ENCODE data around the gene MCU.
"Not testable (repeated sequence)": the region's sequence is repeated elsewhere in the genome, so short reads cannot be mapped to it uniquely, and the experiment has no call there.

The MCU gene

DNA sequence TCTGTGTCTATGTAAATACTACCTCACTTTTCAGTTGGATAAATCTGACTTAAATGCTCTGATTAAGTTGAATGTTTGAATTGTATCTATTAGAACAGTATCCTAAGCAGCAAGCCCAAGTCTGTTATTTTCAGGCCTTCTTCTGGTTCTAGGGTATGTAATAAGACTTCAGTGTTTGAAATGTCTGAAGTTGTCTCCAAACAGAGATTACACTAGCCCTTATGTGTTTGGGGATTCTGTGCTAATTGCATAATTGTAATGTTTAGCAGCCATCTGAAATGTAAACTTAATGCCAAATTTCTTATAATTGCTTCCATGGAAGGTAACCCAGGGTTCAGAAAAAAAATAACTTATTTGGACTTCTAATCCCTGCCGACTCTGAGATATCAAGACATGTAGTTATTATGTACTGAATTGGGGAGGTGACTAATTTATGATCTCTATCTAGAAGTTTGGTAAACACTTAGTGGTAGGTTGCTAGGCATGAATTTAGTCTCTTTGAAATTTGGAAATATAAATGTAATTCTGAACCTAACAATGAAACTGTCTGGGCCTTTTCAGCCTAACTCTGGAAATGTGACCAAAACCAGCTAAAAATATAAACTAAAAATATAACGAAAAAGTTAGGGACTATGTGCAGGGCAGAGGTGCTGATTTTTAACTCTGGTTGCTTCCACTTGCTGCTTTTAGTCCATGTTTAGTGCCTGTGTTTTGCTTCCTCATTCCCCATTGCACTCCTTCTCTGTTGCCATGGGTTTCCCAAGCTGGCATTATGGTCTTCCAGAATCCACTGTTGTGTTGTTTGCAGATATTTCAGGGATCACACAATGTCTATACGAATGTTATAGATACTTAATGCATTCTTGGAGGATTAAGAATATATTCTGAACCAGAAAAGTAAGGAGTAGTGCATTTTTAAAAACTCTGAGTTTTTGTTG lies 54.8 kb downstream of the MCU start:
- DNase-seq (ENCODE audit: insufficient read length, low spot score) (no peak), FAIRE-seq (peak; percentile 66)
- TF ChIP-seq POLR2A (IDR thresholded peaks at IDR 0.05; ENCODE audit: low read depth, low read length): no peak

DNA sequence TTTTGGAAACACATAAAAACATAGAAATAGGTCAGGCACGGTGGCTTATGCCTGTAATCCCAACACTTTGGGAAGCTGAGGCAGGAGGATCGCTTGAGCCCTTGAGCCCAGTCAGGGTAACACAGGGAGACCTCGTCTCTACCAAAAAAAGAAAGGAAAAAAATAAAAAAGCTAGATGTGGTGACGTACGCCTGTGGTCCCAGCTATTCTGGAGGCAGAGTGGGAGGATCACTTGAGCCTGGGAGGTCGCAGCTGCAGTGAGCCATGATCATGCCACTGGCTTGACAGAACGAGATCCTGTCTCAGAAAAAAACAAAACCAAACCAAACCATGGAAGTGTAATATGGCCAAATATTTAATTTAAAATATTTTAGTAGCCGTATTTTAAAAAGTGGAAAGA lies 55.6 kb downstream of the MCU start:
- no peak for DNase-seq (ENCODE audit: insufficient read length, low spot score)
- no peak for TF ChIP-seq POLR2A (IDR thresholded peaks at IDR 0.05; ENCODE audit: low read depth, low read length)
- no peak for FAIRE-seq

GRCh38 chr10:72753760-72754231 lies 61.9 kb downstream of the MCU start:
- DNase-seq (ENCODE audit: insufficient read length, low spot score) (no peak), FAIRE-seq (no peak)
- TF ChIP-seq POLR2A (IDR thresholded peaks at IDR 0.05; ENCODE audit: low read depth, low read length): no peak

DNA sequence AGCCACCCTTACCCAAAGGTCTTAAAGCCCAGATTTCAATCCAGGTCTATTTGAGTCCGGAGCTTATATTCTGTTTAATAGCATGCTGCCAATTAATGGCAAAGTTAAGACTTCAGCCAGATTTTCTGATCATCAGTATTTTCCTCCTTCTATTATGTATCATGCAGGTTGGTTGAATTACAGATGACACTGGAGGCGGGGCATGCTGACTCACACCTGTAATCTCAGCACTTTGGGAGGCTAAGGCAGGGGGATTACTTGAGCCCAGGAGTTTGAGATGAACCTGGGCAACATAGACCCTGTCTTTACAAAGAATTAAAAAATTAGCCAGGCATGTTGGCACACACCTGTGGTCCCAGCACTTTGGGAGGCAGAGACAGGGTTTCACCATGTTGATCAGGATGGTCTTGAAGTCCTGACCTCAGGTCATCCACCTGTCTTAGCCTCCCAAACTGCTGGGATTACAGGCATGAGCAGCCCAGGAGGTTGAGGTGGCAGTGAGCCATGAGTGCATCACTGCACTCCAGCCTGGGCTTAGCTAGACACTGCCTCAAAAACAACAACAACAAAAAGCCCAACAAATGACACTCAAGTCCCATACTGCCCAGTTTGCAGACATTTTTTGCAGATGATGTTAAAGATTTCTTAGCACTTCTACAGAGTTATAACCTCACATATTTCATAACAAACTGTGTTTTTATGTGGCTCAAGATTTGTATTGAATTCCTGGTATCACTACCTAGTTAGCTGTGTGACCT lies 62.5 kb downstream of the MCU start:
- DNase-seq (ENCODE audit: insufficient read length, low spot score) (no peak), FAIRE-seq (peak; percentile 82)
- TF ChIP-seq POLR2A (IDR thresholded peaks at IDR 0.05; ENCODE audit: low read depth, low read length): no peak

DNA sequence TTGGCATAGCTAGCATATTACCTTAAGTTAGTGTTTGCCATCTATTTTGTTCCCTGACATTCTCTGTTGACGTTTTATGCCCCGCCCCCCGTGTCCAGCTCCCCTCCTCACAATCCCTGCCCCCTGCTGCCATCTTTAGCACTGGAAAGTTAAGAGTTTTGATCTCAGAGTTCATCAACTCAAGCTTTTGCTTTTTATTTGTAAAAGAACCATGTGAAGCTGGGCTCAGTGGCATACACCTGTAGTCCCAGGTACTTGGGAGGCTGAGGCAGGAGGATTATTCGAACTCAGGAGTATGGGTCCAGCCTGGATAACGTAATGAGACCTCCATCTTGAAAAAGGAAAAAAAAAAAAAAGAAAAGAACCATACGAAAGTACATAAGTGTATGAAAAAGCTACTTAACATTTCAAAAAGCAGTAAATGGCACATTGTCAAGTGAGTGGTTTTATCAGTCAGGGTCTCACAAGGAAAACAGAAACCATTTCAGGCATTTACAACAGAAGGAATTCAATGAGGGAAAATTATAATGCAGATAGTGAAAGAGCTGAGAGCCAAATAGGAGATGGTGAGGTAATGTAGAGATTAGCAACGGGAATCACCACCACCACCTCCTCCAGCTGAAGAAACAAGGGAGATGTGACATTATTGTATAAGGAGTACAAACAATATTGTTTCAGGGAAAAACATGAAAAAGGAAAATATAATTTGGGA lies 64.9 kb downstream of the MCU start:
- FAIRE-seq: no peak
- no peak for TF ChIP-seq POLR2A (IDR thresholded peaks at IDR 0.05; ENCODE audit: low read depth, low read length)
- no peak for DNase-seq (ENCODE audit: insufficient read length, low spot score)

GRCh38 chr10:72757732-72758131 lies 65.8 kb downstream of the MCU start:
- DNase-seq (ENCODE audit: insufficient read length, low spot score) (no peak), FAIRE-seq (no peak)
- no peak for TF ChIP-seq POLR2A (IDR thresholded peaks at IDR 0.05; ENCODE audit: low read depth, low read length)

DNA sequence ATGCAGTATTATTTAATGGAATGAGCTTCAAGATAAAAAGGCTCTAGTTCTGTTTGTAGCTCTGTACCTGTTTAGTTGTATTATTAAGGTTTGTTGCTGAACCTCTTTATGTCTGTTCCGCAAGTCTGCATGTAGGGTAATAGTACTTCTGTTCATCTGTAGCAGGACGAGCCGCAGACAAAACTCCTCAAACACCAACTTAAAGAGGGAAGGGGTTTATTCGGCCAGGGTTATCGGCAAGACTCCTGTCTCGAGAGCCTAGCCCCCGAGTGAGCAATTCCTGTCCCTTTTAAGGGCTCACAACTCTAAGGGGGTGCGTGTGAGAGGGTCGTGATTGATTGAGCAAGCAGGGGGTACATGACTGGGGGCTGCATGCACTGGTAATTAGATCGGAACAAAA lies 67.0 kb downstream of the MCU start:
- FAIRE-seq; DNase-seq (ENCODE audit: insufficient read length, low spot score): not testable (repeated sequence)

- TF ChIP-seq POLR2A (IDR thresholded peaks at IDR 0.05; ENCODE audit: low read depth, low read length): no peak
- FAIRE-seq (no peak), DNase-seq (ENCODE audit: insufficient read length, low spot score) (no peak)
These were observed 67.6 kb downstream of the MCU start for GRCh38 chr10:72759584-72759983.

GRCh38 chr10:72761498-72761897 lies 69.6 kb downstream of the MCU start:
- no peak for TF ChIP-seq POLR2A (IDR thresholded peaks at IDR 0.05; ENCODE audit: low read depth, low read length)
- FAIRE-seq (peak; percentile 41), DNase-seq (ENCODE audit: insufficient read length, low spot score) (no peak)

DNA sequence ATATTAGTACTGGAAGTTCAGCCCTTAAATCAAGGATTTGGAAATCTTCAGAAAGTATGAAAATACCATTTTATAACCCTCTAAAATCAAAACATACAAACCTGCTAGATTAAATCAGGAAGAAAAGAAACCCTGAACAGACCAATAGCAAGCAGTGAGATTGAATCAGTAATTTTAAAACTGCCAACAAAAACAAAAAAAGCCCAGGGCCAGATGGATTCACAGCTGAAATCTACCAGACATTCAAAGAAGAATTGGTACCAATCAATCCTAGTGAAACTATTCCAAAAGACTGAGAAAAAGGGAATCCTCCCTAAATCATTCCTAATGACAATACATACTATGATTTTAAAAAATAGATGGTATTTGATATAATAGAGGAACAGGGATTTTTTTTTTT lies 70.1 kb downstream of the MCU start:
- no peak for TF ChIP-seq POLR2A (IDR thresholded peaks at IDR 0.05; ENCODE audit: low read depth, low read length)
- FAIRE-seq: no peak
- no peak for DNase-seq (ENCODE audit: insufficient read length, low spot score)

DNA sequence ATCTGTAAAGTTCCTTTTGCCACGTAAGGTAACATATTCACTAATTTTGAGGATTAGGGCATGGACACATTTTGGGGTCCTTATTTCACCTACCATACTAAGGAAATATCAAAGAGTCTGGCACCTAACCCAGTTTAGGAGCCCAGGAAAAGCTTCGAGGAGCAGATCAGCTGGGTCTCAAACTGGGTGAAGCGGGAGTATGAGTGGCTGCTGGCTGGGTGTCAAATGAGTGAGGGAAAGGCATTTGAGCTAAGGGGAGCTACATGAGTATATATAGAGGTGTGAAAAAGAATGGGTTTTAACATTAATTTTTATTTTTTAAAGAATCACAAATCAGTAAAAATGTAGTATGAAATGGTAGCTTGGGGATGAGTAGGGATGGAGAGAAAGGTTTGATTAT lies 71.3 kb downstream of the MCU start:
- no peak for DNase-seq (ENCODE audit: insufficient read length, low spot score)
- TF ChIP-seq POLR2A (IDR thresholded peaks at IDR 0.05; ENCODE audit: low read depth, low read length): no peak
- FAIRE-seq: peak; percentile 11

DNA sequence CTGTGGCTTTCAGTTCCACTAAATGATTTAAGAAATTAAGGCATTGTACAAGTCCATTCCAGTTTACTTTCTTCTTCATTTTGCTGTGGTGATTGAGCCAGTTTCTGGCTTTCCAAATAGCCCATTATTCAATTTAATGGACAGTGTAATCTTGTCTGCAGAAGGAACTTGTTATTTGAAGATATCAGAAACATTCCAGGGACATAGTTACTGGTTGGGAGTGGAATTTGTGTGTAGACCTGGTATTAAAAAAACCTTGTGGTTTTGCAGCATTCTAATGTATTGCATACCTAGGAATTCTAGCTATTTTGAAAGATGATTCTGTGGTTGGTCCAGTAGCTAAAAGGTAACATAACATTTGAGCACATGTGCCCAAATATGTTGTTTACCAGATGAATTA lies 72.2 kb downstream of the MCU start:
- FAIRE-seq (peak; percentile 96), DNase-seq (ENCODE audit: insufficient read length, low spot score) (peak; percentile 17)
- TF ChIP-seq POLR2A (IDR thresholded peaks at IDR 0.05; ENCODE audit: low read depth, low read length): no peak

GRCh38 chr10:72765051-72765745 lies 73.3 kb downstream of the MCU start:
- FAIRE-seq (peak; percentile 92), DNase-seq (ENCODE audit: insufficient read length, low spot score) (no peak)
- no peak for TF ChIP-seq POLR2A (IDR thresholded peaks at IDR 0.05; ENCODE audit: low read depth, low read length)

DNA sequence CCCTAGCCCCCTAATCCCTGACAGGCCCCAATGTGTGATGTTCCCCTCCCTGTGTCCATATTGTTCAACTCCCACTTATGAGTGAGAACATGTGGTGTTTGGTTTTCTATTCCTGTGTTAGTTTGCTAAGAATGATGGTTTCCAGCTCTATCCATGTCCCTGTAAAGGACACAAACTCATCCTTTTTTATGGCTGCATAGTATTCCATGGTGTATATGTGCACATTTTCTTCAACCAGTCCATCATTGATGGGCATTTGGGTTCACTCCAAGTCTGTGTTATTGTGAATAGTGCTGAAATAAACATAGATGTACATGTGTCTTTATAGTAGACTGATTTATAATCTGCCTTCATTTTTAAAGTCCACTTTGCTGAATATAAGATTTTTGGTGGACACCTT lies 79.3 kb downstream of the MCU start:
- not testable (repeated sequence) for DNase-seq (ENCODE audit: insufficient read length, low spot score)
- FAIRE-seq: peak; percentile 55

Data from H54 (cell line).